MCF 10A (cell line): ENCODE results near the gene RASAL1. TPM values are rescaled to one million over a fixed set of nuclear protein-coding genes. Genes with fewer than 3 reads are reported as not detected.
"Not testable (repeated sequence)": the region's sequence is repeated elsewhere in the genome, so short reads cannot be mapped to it uniquely, and the experiment has no call there.

Source experiments
- BruUV-seq: library from RNA; stranded (reverse); fragments of 400-500 nt; replicated peaks from 2 replicates; lab custom pipeline; 2021; lab: Mats Ljungman, UMichigan
- CTCF ChIA-PET: fragments of 300-600 bp; sonication (Branson Sonifier 250); formaldehyde crosslinking; extraction: SDS; loops from one replicate; lab custom pipeline; 2021; ENCODE audit warnings: antibody characterized with exemption, inconsistent platforms; lab: Yijun Ruan, JAX
- POLR2A ChIA-PET: fragments of 300-600, 350-650 bp; sonication (Branson Sonifier 250); formaldehyde crosslinking; extraction: SDS; loops from one replicate; lab custom pipeline; 2020; ENCODE audit warnings: antibody characterized with exemption, inconsistent platforms; lab: Yijun Ruan, JAX
- DNase-seq: peaks from one replicate; pipeline ENCODE4 v3.0.0-alpha.2; 2018; ENCODE audit not compliant: unreplicated experiment
- H3K27ac Mint-ChIP-seq: one replicate; pipeline ENCODE4 v1.8.0; 2022; ENCODE audit warnings: mild to moderate bottlenecking, low read depth, mixed read lengths; ENCODE audit not compliant: unreplicated experiment
- H3K27me3 Mint-ChIP-seq: one replicate; pipeline ENCODE4 v1.8.0; 2022; ENCODE audit warnings: mixed read lengths; ENCODE audit not compliant: insufficient read depth, unreplicated experiment
- H3K36me3 Mint-ChIP-seq: one replicate; pipeline ENCODE4 v1.8.0; 2022; ENCODE audit warnings: mild to moderate bottlenecking, moderate library complexity, mixed read lengths; ENCODE audit not compliant: insufficient read depth, unreplicated experiment
- H3K4me1 Mint-ChIP-seq: one replicate; pipeline ENCODE4 v1.8.0; 2022; ENCODE audit warnings: mixed read lengths; ENCODE audit not compliant: insufficient read depth, unreplicated experiment
- H3K4me3 Mint-ChIP-seq: one replicate; pipeline ENCODE4 v1.8.0; 2022; ENCODE audit warnings: mild to moderate bottlenecking, moderate library complexity, mixed read lengths; ENCODE audit not compliant: unreplicated experiment
- H3K9me3 Mint-ChIP-seq: one replicate; pipeline ENCODE4 v1.8.0; 2022; ENCODE audit warnings: mixed read lengths; ENCODE audit not compliant: unreplicated experiment
- CTCF ChIP-seq: fragments of 200-600 bp; IDR thresholded peaks from one replicate; pipeline ENCODE4 v1.8.0; 2022; ENCODE audit warnings: antibody characterized with exemption, mild to moderate bottlenecking; ENCODE audit not compliant: unreplicated experiment
- intact Hi-C: fragments of 100-400 bp; cut with micrococcal nuclease; formaldehyde crosslinking; loops from 2 replicates; pipeline ENCODE4 v1.14.1; 2022
- total RNA-seq: library from RNA; stranded (reverse); gene quantifications from 2 replicates; pipeline ENCODE4 v1.2.3, GENCODE V29; 2022

Gene RASAL1
- total RNA-seq, 1 experiment from 2014 or later, result not detected

DNA sequence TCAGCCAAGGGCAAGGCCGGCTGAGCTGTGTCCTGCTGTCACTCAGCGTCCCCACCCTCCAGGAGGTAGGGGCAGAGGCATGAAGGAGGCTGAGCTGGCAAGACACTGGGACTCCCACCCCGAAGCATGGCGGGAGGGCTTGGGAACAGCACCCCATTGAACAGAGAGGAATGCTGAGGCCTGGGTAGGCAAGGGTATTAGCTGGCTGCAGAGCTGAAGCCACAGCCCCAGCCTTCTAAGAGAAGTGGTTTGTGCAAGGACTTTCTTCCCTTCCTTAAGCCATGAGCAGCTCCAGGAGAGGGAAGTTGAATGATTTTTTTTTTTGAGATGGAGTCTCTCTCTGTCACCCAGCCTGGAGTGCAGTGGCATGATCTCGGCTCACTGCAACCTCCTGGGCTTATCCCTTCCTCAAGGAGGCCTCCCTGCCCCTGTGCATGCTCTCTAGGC, 7.3 kb upstream of the RASAL1 start:
- intact Hi-C loops, result no loop called here
- no peaks in the 10 kb centered on the region for H3K36me3 Mint-ChIP-seq

GRCh38 chr12:113142173-113142885, 6.8 kb upstream of the RASAL1 start:
- DNase-seq, result no peak
- POLR2A ChIA-PET, result no interaction called here
- Mint-ChIP-seq H3K9me3 (no peaks in the 10 kb centered on the region), H3K4me3 (no peak overlapping the region), H3K27ac (no peak overlapping the region), H3K27me3 (no peaks in the 10 kb centered on the region), H3K4me1 (peaks cover 6% of the 10 kb centered on the region), H3K36me3 (no peaks in the 10 kb centered on the region)
- intact Hi-C loops, result no loop called here
- no TSS peak for BruUV-seq
- TF ChIP-seq CTCF, result no peak
- CTCF ChIA-PET, result interaction anchor here (0.6 to 1.0 kb wide), 4 partner anchors 9 to 320 kb away, joined by 3 read pairs; no protein-coding TSS in a partner anchor

More for the DNA sequence above, 7.3 kb upstream of the RASAL1 start:
- no peak for TF ChIP-seq CTCF
- H3K27ac Mint-ChIP-seq, result no peak overlapping the region
- H3K4me3 Mint-ChIP-seq, result no peak overlapping the region
- peaks cover 6% of the 10 kb centered on the region for H3K4me1 Mint-ChIP-seq
- ChIA-PET POLR2A (no interaction called here), CTCF (interaction anchor here (0.6 to 1.0 kb wide), 4 partner anchors 8 to 319 kb away, joined by 3 read pairs; no protein-coding TSS in a partner anchor)
- no TSS peak for BruUV-seq
- no peaks in the 10 kb centered on the region for H3K9me3 Mint-ChIP-seq
- no peak for DNase-seq
- H3K27me3 Mint-ChIP-seq, result no peaks in the 10 kb centered on the region

DNA sequence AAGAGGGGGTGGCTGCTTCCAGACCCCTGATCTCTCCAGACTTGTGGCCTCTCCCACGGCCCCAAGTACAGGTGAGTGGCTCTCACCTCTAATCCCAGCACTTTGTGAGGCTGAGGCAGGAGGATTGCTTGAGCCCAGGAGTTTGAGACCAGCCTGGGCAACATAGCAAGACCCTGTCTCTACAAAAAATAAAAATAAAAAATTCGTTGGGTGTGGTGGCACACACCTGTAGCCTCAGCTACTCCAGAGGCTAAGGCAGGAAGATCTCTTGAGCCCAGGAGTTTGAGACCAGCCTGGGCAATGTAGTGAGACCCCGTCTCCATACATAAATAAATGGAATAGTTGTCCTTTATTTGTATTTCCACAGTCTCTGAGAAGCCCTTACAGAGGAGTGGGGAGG, 6.2 kb upstream of the RASAL1 start:
- H3K27ac Mint-ChIP-seq, DNase-seq, BruUV-seq, H3K27me3 Mint-ChIP-seq, H3K36me3 Mint-ChIP-seq, H3K9me3 Mint-ChIP-seq, POLR2A ChIA-PET, H3K4me1 Mint-ChIP-seq, H3K4me3 Mint-ChIP-seq, intact Hi-C loops: not testable (repeated sequence)
- CTCF ChIA-PET, result interaction anchor here (0.6 kb wide), 1 partner anchor 12 kb away, joined by 3 read pairs; no protein-coding TSS in a partner anchor

GRCh38 chr12:113140706-113141105, 5.1 kb upstream of the RASAL1 start:
- Mint-ChIP-seq H3K4me3 (no peak overlapping the region), H3K36me3 (no peaks in the 10 kb centered on the region), H3K27me3 (no peaks in the 10 kb centered on the region), H3K27ac (no peak overlapping the region), H3K4me1 (peaks cover under 1% of the 10 kb centered on the region), H3K9me3 (no peaks in the 10 kb centered on the region)
- intact Hi-C loops, result no loop called here
- ChIA-PET POLR2A (interaction anchor here (0.6 kb wide), 1 partner anchor 11 kb away, joined by 4 read pairs; no protein-coding TSS in a partner anchor), CTCF (interaction anchor here (0.7 to 1.3 kb wide), 3 partner anchors 26 to 147 kb away, joined by 4 to 9 read pairs (median 4); no protein-coding TSS in a partner anchor)
- no TSS peak for BruUV-seq
- no peak for TF ChIP-seq CTCF
- DNase-seq, result no peak
